ENCODE measurements around the gene ENOX1. TPM values are rescaled to one million over a fixed set of nuclear protein-coding genes. Genes with fewer than 3 reads are reported as not detected.

ENOX1 gene
- total and polyA plus RNA-seq, 3 donors from 2014 or later, result 11.0 to 14.2 (median 11.5) TPM

DNA sequence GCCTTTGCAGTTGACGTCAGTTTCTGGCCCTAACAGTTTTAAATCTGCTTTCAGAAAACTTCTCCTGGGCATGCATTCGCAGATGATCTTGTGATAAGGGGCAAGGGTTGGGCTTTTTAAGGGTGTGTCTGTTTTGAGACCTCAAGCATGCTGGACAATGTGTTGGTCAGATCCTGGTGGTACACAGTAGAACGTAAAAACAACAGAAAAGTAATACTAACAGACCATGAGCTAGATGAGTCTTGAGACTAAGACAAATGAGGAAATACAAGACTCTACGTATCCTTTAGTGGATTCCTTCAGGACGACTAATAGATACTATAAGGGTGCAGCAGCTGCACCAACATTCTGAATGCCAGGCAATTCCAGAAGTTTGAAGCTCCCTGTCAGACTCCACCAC is 525.8 kb downstream of the ENOX1 start:
- H3K4me1 ChIP-seq, result no peaks in the 10 kb centered on the region
- H3K27me3 ChIP-seq, result no peaks in the 10 kb centered on the region
- intact Hi-C loops (cut with DNase I; ENCODE audit: low total_unique reads), result no loop called here
- no peak overlapping the region for H3K4me3 ChIP-seq
- DNase-seq, result no peak
- no peaks in the 10 kb centered on the region for H3K36me3 ChIP-seq (ENCODE audit: low read depth, missing control alignments)
- H3K9me3 ChIP-seq, result no peaks in the 10 kb centered on the region
- TF ChIP-seq POLR2A (IDR thresholded peaks at IDR 0.05), result no peak
- TF ChIP-seq, protein P1, sequence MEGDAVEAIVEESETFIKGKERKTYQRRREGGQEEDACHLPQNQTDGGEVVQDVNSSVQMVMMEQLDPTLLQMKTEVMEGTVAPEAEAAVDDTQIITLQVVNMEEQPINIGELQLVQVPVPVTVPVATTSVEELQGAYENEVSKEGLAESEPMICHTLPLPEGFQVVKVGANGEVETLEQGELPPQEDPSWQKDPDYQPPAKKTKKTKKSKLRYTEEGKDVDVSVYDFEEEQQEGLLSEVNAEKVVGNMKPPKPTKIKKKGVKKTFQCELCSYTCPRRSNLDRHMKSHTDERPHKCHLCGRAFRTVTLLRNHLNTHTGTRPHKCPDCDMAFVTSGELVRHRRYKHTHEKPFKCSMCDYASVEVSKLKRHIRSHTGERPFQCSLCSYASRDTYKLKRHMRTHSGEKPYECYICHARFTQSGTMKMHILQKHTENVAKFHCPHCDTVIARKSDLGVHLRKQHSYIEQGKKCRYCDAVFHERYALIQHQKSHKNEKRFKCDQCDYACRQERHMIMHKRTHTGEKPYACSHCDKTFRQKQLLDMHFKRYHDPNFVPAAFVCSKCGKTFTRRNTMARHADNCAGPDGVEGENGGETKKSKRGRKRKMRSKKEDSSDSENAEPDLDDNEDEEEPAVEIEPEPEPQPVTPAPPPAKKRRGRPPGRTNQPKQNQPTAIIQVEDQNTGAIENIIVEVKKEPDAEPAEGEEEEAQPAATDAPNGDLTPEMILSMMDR (IDR thresholded peaks at IDR 0.05), result no peak
- H3K27ac ChIP-seq, result no peak overlapping the region
- 90 to 91% methylated on average over 5 of the region's 5 CpGs for WGBS, 2 donors

DNA sequence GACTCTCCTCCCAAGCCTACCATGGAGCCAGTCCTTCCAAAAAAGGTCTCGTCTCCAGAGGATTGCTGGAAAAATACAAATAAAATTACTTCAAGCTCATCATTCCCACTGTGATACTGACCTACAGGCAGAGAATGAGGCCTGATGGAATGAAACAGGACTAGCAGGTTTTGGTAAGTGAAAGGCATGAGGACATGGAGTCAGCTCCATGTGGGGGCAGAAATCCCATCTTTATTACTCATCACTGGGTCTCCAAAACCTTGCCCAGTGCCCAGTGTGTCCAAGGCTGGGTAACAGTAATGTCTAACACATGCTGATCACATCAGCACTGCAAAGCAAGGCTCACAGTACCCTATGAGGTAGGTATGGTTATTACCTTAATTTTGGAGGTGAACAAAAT is 528.0 kb downstream of the ENOX1 start:
- TF ChIP-seq POLR2A (IDR thresholded peaks at IDR 0.05), result no peak
- TF ChIP-seq, protein P1 (IDR thresholded peaks at IDR 0.05), result no peak
- 95 to 100% methylated on average over 1 of the region's 1 CpG for WGBS, 2 donors

DNA sequence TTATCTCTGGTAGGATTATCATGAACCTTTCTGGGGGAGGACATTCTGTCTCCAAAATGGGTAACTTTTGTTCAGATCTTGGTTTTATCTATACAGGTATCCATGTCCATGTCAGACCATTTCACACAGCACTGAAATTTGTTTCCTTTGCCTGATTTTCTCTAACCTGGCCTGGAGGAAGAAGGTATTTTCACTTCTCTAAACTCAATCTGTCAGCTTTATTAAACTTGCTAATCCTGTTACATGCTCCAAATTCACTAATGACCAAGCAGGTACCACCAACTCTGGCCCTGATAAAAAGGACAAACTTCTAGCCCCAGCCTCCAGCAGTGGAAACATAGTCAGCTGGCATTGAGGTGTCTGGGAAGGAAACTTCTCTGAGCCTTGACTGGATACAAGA is 529.0 kb downstream of the ENOX1 start:
- DNase-seq, result no peak
- no peaks in the 10 kb centered on the region for H3K27me3 ChIP-seq
- no peaks in the 10 kb centered on the region for H3K9me3 ChIP-seq
- H3K4me3 ChIP-seq, result no peak overlapping the region
- intact Hi-C loops (cut with DNase I; ENCODE audit: low total_unique reads), result no loop called here
- TF ChIP-seq, protein P1 (IDR thresholded peaks at IDR 0.05), result no peak
- no peak for TF ChIP-seq POLR2A (IDR thresholded peaks at IDR 0.05)
- no peaks in the 10 kb centered on the region for H3K4me1 ChIP-seq
- H3K27ac ChIP-seq, result no peak overlapping the region
- no peaks in the 10 kb centered on the region for H3K36me3 ChIP-seq (ENCODE audit: low read depth, missing control alignments)

More for the DNA sequence above, 528.0 kb downstream of the ENOX1 start:
- Histone ChIP-seq H3K27ac (no peak overlapping the region), H3K36me3 (ENCODE audit: low read depth, missing control alignments) (no peaks in the 10 kb centered on the region), H3K9me3 (no peaks in the 10 kb centered on the region), H3K4me3 (no peak overlapping the region), H3K4me1 (no peaks in the 10 kb centered on the region), H3K27me3 (no peaks in the 10 kb centered on the region)
- DNase-seq, result no peak
- intact Hi-C loops (cut with DNase I; ENCODE audit: low total_unique reads), result no loop called here

DNA sequence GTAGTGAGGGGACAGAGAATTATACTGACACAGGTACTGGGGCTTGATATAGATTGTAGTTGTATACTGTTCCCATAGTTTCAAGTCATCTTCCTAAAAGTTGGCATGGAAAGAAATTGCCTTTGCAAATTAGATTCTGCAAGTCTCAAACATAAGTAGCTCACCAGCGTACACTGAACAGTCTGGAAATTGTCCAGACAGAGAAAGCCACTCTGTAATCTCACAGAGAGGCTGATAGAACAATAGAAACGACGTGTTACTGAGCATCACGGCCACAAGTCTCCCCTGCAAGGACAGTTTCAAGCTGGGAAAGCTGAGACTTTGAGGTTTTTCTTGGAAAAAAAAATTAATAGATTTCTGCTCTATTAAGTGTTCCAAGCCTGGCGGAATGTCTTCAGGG is 534.8 kb downstream of the ENOX1 start:
- WGBS, 2 donors, result 65 to 73% methylated on average over 5 of the region's 5 CpGs
- no peak overlapping the region for H3K4me3 ChIP-seq
- TF ChIP-seq, protein P1 (IDR thresholded peaks at IDR 0.05), result no peak
- TF ChIP-seq POLR2A (IDR thresholded peaks at IDR 0.05), result no peak
- H3K36me3 ChIP-seq (ENCODE audit: low read depth, missing control alignments), result no peaks in the 10 kb centered on the region
- H3K4me1 ChIP-seq, result no peaks in the 10 kb centered on the region
- no peak for DNase-seq
- no peaks in the 10 kb centered on the region for H3K27me3 ChIP-seq
- intact Hi-C loops (cut with DNase I; ENCODE audit: low total_unique reads), result no loop called here
- no peaks in the 10 kb centered on the region for H3K9me3 ChIP-seq
- H3K27ac ChIP-seq, result no peak overlapping the region

DNA sequence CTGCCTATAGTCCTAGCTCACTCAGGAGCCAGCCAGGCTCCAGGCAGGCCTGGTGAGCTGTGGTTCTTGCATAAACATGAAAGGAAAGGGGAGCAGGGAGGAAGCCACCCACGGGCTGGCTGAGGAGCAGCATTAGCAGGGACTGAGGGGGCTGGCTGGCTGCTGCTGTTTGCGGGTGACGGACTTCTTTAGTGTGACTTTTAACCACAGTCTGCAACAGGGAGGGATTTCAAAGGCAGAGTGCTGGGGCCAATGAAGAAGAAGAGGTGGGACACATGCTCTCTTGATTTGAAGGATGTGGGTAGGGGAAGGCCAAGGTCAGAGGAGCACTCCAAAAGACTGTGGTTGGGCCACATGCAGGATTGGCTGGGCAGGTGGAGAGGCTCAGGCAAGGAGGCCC is 540.4 kb downstream of the ENOX1 start:
- intact Hi-C loops (cut with DNase I; ENCODE audit: low total_unique reads), result no loop called here
- Histone ChIP-seq H3K27ac (no peak overlapping the region), H3K36me3 (ENCODE audit: low read depth, missing control alignments) (no peaks in the 10 kb centered on the region), H3K27me3 (no peaks in the 10 kb centered on the region), H3K9me3 (no peaks in the 10 kb centered on the region), H3K4me3 (no peak overlapping the region), H3K4me1 (no peaks in the 10 kb centered on the region)
- DNase-seq, result no peak
- TF ChIP-seq POLR2A (IDR thresholded peaks at IDR 0.05), result no peak
- TF ChIP-seq, protein P1 (IDR thresholded peaks at IDR 0.05), result no peak
- 62 to 68% methylated on average over 3 of the region's 3 CpGs for WGBS, 2 donors

All from testis (tissue), 3 donors.